CD4-positive, alpha-beta T cell treated with Interleukin-15 for 1 hour (primary cell): Measurements from ENCODE around the gene ST7L.

Source experiments
- DNase-seq: peaks from one replicate; pipeline ENCODE4 v3.0.0-alpha.2; 2020

The ST7L gene

GRCh38 chr1:112544011-112544688 is 74.8 kb downstream of the ST7L start:
- DNase-seq = no peak

- DNase-seq = no peak
These were observed 76.6 kb downstream of the ST7L start for GRCh38 chr1:112542206-112542973.

GRCh38 chr1:112541299-112541698 is 77.6 kb downstream of the ST7L start:
- no peak for DNase-seq

DNA sequence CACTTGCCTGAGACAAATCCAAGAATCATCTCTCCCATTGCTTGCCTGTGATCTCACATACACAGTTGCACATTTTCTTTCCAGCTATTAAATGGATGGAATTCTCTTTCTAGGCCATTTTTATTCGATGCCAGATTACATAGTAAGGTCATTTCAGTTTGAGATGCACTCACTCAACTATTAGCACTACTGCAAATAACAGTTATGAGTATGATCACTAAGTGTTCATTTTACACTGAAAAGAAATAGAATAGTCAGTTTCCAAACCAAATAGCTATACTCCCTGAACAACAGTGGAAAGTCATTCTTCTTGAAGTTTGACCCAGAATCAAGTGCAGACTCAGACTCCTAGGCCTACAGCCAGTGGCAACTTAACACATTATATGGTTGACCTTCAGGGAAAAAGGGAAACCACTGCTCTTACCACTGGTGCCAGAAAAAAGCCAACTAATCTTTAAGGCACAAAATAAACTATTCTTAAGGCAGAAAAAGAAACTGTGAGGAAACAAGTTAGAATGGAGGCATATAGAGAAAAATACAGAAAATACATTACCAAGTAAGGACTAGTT is 78.6 kb downstream of the ST7L start:
- DNase-seq = no peak

DNA sequence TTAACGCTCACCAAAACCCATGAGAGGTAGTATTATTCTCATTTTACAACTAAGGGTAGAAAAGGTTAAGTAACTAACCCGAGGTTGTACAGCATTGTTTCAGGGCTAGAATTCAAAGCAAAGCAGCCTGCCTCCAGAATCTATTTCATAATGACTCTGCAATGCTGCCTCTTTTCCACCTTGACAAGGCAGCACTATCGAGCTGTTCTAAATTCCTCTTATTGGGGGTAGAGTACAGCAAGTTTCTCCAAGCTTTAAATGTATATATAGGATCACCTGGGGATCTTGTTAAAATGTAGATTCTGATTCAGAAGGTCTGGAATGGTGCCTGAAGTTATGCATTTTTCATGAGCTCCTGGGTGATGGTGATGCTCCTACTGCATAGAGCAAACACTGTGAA is 80.1 kb downstream of the ST7L start:
- no peak for DNase-seq

GRCh38 chr1:112537456-112537855 is 81.5 kb downstream of the ST7L start:
- DNase-seq = no peak

DNA sequence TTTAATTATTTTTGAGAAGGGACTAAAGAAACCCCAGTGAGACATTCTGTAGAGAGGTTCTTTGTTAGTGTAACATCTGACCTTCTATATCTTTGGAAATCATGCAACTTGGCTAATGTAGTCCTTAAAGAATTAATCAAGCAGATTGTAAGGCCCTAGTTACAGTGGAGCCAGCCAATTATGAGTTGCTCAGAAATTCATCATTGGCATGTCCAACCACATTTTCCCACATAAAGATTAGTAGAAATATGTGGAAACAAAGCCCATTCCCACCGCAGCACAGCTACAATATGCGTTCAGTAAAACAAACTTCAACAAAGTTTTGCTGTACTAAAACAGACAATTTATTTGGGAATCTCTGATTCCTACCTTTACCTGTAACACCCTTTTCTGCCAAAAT is 82.4 kb downstream of the ST7L start:
- DNase-seq = no peak

DNA sequence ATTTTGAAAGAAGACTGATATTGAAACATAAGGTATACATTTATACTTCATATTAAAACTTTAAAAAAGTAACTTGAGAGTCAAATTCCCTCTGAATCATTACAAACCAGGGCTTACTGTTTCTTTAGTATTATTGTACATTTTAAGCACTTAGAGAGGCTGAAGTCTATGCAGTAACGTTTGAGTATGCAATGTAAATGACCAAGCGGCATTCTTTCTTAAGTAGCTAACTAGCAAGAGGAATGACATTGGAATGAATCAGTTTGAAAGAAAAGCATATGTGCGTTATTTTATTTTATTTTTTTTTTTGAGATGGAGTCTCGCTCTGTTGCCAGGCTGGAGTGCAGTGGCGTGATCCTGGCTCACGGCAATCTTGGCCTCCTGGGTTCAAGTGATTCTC is 85.9 kb downstream of the ST7L start:
- no peak for DNase-seq

DNA sequence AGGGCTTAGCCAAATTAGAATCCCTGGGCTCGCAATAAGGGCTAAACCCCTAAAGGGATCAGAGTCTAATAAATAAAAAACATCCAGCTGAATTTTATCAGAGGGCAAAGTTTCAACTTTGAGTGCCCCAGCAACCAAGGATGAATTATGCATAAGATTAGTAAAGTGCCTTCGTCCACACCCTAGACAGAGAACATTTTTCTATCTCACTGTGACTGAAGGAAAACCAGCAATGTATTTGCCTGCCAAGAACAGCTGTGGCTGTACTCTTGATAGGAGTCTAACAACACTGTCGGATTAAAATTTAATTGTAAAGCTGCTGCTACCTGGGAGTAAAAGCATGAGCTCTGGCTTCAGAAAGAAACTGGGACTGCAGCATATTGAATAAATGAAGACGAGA is 86.9 kb downstream of the ST7L start:
- no peak for DNase-seq

DNA sequence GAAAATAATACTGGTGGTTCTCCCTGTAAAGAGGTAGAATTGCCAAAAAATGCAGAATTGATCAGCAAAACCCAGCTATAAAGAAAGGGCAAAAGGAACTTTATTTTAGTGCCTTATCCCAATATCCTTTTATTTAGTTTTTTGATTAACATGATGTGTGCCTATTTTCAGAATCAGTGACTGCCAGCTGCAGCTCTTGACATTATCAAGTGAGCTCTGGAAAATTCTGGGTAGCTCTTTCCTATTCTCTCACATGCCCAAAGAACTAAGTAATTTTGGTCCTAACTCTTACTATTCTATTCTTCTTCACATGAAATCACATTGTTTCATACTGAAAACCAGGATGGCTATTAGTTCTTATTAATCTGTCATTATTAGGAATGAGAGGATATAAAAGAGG is 88.1 kb downstream of the ST7L start:
- DNase-seq = no peak

DNA sequence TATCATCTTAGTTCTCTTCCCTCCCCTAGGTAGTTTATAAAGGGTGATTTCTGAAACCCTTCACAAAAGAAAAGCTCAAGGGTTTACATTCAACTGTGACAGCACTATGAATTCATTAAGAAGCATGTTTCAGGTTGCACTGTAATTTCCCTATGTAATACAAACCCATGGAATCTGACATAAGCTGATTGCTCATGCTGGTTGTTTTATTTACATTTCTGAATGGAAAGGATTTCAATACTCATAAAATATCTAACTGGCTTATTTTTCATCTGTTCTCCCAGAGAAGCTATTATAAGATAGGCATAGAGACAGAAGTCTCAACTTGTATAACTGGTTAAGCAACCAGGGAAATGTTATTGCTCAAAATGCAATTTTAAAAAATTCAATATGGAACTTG is 89.6 kb downstream of the ST7L start:
- no peak for DNase-seq

GRCh38 chr1:112528076-112528475 is 90.9 kb downstream of the ST7L start:
- no peak for DNase-seq

- DNase-seq = no peak
These were observed 91.5 kb downstream of the ST7L start for GRCh38 chr1:112527266-112528010.

GRCh38 chr1:112524986-112525385 is 94.0 kb downstream of the ST7L start:
- no peak for DNase-seq

- DNase-seq = no peak
These were observed 94.7 kb downstream of the ST7L start for GRCh38 chr1:112524251-112524650.

DNA sequence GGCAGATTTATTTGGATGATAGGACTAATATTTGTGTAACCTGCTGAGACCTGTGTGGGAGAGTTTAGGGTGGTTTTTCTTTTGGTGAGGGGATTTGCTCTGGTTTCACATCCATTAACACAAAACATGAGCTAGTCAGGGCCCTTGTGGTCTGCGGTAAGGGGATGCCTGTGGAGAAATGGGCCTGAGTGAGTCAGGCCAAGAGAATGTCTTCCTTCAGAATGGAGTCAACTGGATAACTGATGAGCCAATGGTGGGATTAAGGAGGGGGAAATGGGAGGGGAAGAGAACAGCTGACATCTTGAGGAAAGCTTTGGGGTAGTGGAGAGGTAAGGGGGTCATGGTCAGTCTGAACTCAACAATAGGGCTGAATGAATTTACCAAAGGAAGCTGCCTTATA is 96.3 kb downstream of the ST7L start:
- DNase-seq = no peak

DNA sequence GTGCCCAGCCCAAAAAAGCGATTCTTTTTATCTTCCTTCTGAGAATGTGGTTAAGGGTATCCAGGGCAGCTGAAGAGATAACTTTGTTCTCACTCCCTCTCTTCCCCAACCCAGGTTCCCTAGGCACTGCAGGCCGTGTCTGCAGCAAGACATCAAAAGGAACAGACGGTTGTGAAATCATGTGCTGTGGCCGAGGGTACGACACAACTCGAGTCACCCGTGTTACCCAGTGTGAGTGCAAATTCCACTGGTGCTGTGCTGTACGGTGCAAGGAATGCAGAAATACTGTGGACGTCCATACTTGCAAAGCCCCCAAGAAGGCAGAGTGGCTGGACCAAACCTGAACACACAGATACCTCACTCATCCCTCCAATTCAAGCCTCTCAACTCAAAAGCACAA is 98.8 kb downstream of the ST7L start:
- no peak for DNase-seq

DNA sequence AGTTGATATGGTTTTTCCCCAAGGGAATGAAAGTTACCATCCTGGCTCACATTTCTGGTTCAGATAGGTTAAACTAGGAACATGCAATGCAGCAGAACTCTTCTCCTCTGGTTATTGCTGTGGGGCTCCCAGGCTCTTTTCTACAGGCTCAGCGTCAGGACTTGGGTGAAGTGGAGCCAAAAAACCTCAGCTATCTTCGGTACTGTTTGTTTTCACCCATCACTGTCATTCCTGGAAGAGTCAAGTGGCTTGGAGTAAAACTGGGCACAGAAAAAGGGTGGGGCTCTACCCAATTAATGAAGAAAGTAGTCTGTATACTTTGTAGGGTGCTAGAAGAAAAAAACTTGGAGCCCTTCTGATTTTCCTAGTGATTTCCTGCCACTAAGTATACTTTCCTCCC is 100.8 kb downstream of the ST7L start:
- no peak for DNase-seq

DNA sequence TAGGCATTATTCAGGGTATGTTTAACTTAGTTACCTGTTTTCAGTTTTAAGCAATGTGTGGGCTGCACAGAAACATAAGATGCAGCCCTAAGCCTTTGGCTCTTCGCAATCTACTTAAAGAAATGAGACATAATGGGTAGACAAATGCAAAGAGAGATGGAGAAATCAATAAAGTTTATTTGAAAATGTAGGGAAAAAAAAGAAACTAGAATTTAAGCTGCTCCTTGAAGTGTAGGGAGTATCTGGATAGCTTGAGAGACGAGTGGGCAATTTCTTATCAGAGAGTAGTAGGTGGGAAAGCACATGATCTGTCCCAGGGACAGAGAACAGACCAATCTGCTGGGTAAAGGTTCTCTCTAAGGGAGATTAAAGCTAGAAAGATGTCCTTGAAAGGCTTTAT is 101.3 kb downstream of the ST7L start:
- DNase-seq = no peak

- no peak for DNase-seq
These were observed 101.7 kb downstream of the ST7L start for GRCh38 chr1:112517231-112517630.

DNA sequence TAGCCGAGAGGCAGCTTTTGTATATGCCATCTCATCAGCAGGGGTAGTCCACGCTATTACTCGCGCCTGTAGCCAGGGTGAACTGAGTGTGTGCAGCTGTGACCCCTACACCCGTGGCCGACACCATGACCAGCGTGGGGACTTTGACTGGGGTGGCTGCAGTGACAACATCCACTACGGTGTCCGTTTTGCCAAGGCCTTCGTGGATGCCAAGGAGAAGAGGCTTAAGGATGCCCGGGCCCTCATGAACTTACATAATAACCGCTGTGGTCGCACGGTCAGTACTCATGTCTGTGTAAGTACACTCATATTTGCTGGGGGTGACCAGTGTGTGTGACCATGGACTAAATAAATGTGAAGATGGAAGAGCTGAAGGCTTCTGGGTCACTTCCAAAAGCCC is 102.8 kb downstream of the ST7L start:
- no peak for DNase-seq

- no peak for DNase-seq
These were observed 103.5 kb downstream of the ST7L start for GRCh38 chr1:112515311-112516009.

GRCh38 chr1:112514901-112515300 is 104.0 kb downstream of the ST7L start:
- DNase-seq = no peak
